Osteoblast (primary cell): ENCODE results near the gene CDR2L. TPM values are rescaled to one million over a fixed set of nuclear protein-coding genes. Genes with fewer than 3 reads are reported as not detected.

Experiments used
- DNase-seq: peaks from one replicate; pipeline ENCODE4 v3.0.0; 2011; ENCODE audit warnings: low spot score, mixed read lengths; ENCODE audit not compliant: insufficient read length; ENCODE audit errors: missing footprints
- H2AFZ ChIP-seq: 2 replicates; pipeline ENCODE4 v1.6.0; 2011; ENCODE audit warnings: mild to moderate bottlenecking, low read length
- H3K27ac ChIP-seq: 2 replicates; pipeline ENCODE4 v1.5.1; 2011; ENCODE audit warnings: mild to moderate bottlenecking, low read depth, low read length, moderate library complexity
- H3K27me3 ChIP-seq: 2 replicates; pipeline ENCODE4 v1.6.0; 2012; ENCODE audit warnings: mild to moderate bottlenecking, control low read depth, inconsistent platforms, low read length, moderate library complexity; ENCODE audit not compliant: insufficient read depth
- H3K36me3 ChIP-seq: 2 replicates; pipeline ENCODE4 v1.5.1; 2011; ENCODE audit warnings: mild to moderate bottlenecking, low read length, control low read depth, moderate library complexity; ENCODE audit not compliant: insufficient read depth
- H3K4me1 ChIP-seq: 2 replicates; pipeline ENCODE4 v1.5.1; 2011; ENCODE audit warnings: mild to moderate bottlenecking, low read length, control low read depth, moderate library complexity; ENCODE audit not compliant: insufficient read depth
- H3K4me2 ChIP-seq: 2 replicates; pipeline ENCODE4 v1.6.0; 2011; ENCODE audit warnings: mild to moderate bottlenecking, low read length; ENCODE audit not compliant: insufficient read depth
- H3K4me3 ChIP-seq: fragments of 200-600 bp; sonication (generic); 3 replicates; pipeline ENCODE4 v1.5.1; 2012; ENCODE audit warnings: mild to moderate bottlenecking, low read length, inconsistent platforms; ENCODE audit not compliant: insufficient read depth
- H3K79me2 ChIP-seq: 2 replicates; pipeline ENCODE4 v1.6.0; 2012; ENCODE audit warnings: mild to moderate bottlenecking, low read length, control low read depth, inconsistent platforms; ENCODE audit not compliant: insufficient read depth
- H3K9me3 ChIP-seq: 2 replicates; pipeline ENCODE4 v1.5.1; 2011; ENCODE audit warnings: low read depth, low read length, control low read depth
- H4K20me1 ChIP-seq: 2 replicates; pipeline ENCODE4 v1.6.0; 2012; ENCODE audit warnings: mild to moderate bottlenecking, low read length, control low read depth; ENCODE audit not compliant: insufficient read depth
- total RNA-seq: library from RNA; depleted of rRNA; stranded (reverse); fragments of >200 nt; gene quantifications from 2 replicates; pipeline ENCODE4 v1.2.3, GENCODE V29; 2012
- TF ChIP-seq, protein P1 (sequence below): IDR thresholded peaks from 2 replicates; pipeline ENCODE4 v1.5.1; 2011; ENCODE audit warnings: mild to moderate bottlenecking, low read depth, low read length, moderate library complexity; ENCODE audit errors: extremely low read depth

The CDR2L gene
- total RNA-seq, 1 donor = 16.6 TPM

- TF ChIP-seq, protein P1, sequence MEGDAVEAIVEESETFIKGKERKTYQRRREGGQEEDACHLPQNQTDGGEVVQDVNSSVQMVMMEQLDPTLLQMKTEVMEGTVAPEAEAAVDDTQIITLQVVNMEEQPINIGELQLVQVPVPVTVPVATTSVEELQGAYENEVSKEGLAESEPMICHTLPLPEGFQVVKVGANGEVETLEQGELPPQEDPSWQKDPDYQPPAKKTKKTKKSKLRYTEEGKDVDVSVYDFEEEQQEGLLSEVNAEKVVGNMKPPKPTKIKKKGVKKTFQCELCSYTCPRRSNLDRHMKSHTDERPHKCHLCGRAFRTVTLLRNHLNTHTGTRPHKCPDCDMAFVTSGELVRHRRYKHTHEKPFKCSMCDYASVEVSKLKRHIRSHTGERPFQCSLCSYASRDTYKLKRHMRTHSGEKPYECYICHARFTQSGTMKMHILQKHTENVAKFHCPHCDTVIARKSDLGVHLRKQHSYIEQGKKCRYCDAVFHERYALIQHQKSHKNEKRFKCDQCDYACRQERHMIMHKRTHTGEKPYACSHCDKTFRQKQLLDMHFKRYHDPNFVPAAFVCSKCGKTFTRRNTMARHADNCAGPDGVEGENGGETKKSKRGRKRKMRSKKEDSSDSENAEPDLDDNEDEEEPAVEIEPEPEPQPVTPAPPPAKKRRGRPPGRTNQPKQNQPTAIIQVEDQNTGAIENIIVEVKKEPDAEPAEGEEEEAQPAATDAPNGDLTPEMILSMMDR = no peak
- no peaks in the 10 kb centered on the region for H3K9me3 ChIP-seq
- no peaks in the 10 kb centered on the region for H3K4me1 ChIP-seq
Observed at GRCh38 chr17:75001915-75002843, 14.7 kb downstream of the CDR2L start.

GRCh38 chr17:75003070-75003956 is 15.9 kb downstream of the CDR2L start:
- no peak for DNase-seq
- Histone ChIP-seq H2AFZ (no peak overlapping the region), H3K27ac (no peak overlapping the region), H3K4me3 (no peak overlapping the region), H3K9me3 (no peaks in the 10 kb centered on the region), H3K4me1 (no peaks in the 10 kb centered on the region), H4K20me1 (peaks cover 2% of the 10 kb centered on the region), H3K36me3 (peaks cover 27% of the 10 kb centered on the region), H3K79me2 (peaks cover 4% of the 10 kb centered on the region), H3K4me2 (no peak overlapping the region), H3K27me3 (no peaks in the 10 kb centered on the region)
- TF ChIP-seq, protein P1 = no peak

More at GRCh38 chr17:75001915-75002843, 14.7 kb downstream of the CDR2L start:
- no peak for DNase-seq
- H3K36me3 ChIP-seq = peaks cover 27% of the 10 kb centered on the region
- peaks cover 4% of the 10 kb centered on the region for H4K20me1 ChIP-seq
- no peaks in the 10 kb centered on the region for H3K27me3 ChIP-seq
- no peak overlapping the region for H3K27ac ChIP-seq
- H3K4me3 ChIP-seq = no peak overlapping the region
- peaks cover 11% of the 10 kb centered on the region for H3K79me2 ChIP-seq
- H3K4me2 ChIP-seq = no peak overlapping the region
- no peak overlapping the region for H2AFZ ChIP-seq

GRCh38 chr17:75003957-75004355 is 16.5 kb downstream of the CDR2L start:
- Histone ChIP-seq H2AFZ (no peak overlapping the region), H3K4me3 (no peak overlapping the region), H3K4me2 (no peak overlapping the region), H4K20me1 (peaks cover 2% of the 10 kb centered on the region), H3K27ac (no peak overlapping the region), H3K9me3 (no peaks in the 10 kb centered on the region), H3K36me3 (peaks cover 27% of the 10 kb centered on the region), H3K4me1 (no peaks in the 10 kb centered on the region), H3K79me2 (no peaks in the 10 kb centered on the region), H3K27me3 (no peaks in the 10 kb centered on the region)
- DNase-seq = no peak
- TF ChIP-seq, protein P1 = no peak
